Measurements from ENCODE around the gene CSRNP3. TPM values are rescaled to one million over a fixed set of nuclear protein-coding genes. Genes with fewer than 3 reads are reported as not detected.

The CSRNP3 gene
- polyA plus RNA-seq, 1 experiment, result 0.25 TPM

DNA sequence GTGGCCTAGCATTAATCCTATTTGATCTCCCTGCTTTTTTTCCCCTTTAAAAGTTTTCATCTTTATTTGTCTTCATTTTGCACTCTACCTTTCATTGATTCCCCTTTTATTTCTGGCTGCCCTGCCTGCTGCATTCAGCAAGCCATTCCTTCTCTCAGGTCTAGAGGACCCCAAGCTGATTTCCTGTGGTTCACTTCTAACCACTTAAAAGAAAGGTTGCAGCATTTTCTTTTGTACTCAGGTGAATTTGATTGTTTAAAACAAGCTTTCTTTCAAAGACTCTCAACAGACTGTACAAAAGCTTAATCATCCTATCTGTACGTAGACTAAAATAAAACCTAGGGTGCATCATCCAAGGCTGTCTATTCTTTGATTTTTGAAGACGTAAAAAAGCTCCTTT is 160.3 kb downstream of the CSRNP3 start:
- no peak for TF ChIP-seq CTCF (IDR thresholded peaks at IDR 0.05; ENCODE audit: low read depth, low read length)
- H3K27ac ChIP-seq (ENCODE audit: low read depth, low read length), result no peak overlapping the region
- CTCF ChIA-PET, result no interaction called here
- DNase-seq (ENCODE audit: low read depth, low spot score), result no peak
- POLR2A ChIA-PET, result no interaction called here
- H3K4me3 ChIP-seq (ENCODE audit: low read depth, low read length), result no peak overlapping the region
- no peaks in the 10 kb centered on the region for H3K27me3 ChIP-seq (ENCODE audit: control insufficient read depth, insufficient read depth, low read length)
- H3K9me3 ChIP-seq (ENCODE audit: control insufficient read depth, insufficient read depth, low read length), result no peaks in the 10 kb centered on the region

DNA sequence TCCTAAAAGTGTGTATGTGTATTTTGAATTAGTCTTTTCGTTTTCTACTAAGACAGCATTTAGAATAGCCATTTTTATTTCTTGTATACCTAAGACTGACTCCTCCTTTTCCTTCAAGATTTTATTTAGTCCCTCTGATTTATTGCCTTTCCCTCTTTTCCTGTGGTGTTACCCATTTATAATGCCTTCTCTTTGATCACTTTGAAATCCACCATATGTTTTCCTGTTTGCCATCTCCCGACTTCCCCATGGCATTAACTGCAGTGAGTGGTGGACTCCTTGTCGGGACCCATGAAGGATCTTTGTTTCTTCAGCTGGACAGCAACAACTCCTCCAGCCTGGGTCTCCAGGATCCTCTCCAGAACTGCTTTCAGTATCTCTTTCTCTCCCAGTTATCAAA is 160.7 kb downstream of the CSRNP3 start:
- ChIA-PET POLR2A (no interaction called here), CTCF (no interaction called here)
- Histone ChIP-seq H3K27ac (ENCODE audit: low read depth, low read length) (no peak overlapping the region), H3K27me3 (ENCODE audit: control insufficient read depth, insufficient read depth, low read length) (no peaks in the 10 kb centered on the region), H3K9me3 (ENCODE audit: control insufficient read depth, insufficient read depth, low read length) (no peaks in the 10 kb centered on the region), H3K4me3 (ENCODE audit: low read depth, low read length) (no peak overlapping the region)
- no peak for TF ChIP-seq CTCF (IDR thresholded peaks at IDR 0.05; ENCODE audit: low read depth, low read length)
- DNase-seq (ENCODE audit: low read depth, low spot score), result no peak

DNA sequence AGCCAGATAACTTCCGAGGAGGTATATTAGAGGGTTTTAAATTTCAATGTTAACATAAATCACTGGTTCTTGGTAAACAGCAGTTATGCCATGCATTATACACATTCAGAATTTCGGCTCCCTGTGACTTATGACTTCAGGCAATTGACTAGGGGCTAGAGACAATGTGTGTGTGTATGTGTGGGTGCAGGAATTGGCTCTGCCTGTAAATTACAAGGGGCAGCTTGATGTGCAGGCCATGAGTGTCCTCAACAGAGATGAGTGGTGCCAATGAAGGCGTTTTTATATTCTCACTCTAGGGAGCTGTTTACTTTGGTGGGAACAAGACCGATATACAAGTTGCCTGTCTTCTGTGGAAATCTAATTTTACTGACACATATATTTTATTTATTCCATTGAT is 161.6 kb downstream of the CSRNP3 start:
- POLR2A ChIA-PET, result no interaction called here
- no peak for DNase-seq (ENCODE audit: low read depth, low spot score)
- no peak overlapping the region for H3K4me3 ChIP-seq (ENCODE audit: low read depth, low read length)
- CTCF ChIA-PET, result no interaction called here
- H3K9me3 ChIP-seq (ENCODE audit: control insufficient read depth, insufficient read depth, low read length), result no peaks in the 10 kb centered on the region
- no peak for TF ChIP-seq CTCF (IDR thresholded peaks at IDR 0.05; ENCODE audit: low read depth, low read length)
- H3K27me3 ChIP-seq (ENCODE audit: control insufficient read depth, insufficient read depth, low read length), result no peaks in the 10 kb centered on the region
- no peak overlapping the region for H3K27ac ChIP-seq (ENCODE audit: low read depth, low read length)

DNA sequence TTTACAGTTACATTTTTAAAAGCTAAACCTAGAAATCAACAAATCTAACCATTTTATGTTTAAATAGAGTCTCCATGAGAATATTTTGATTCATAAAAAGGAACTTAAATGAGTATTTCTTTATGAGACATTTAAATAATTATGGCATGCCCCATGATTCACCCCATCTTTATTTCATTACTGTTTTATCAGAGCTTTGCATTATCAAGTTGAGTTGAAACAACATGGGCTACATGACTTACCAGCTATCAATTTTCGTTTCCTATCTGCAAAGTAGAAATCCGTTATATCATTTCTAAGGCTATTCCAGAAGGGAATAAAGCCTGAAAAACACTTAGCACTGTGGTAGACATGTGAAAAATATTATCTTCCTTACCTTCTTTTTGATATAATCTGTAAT is 163.1 kb downstream of the CSRNP3 start:
- H3K4me3 ChIP-seq (ENCODE audit: low read depth, low read length), result no peak overlapping the region
- TF ChIP-seq CTCF (IDR thresholded peaks at IDR 0.05; ENCODE audit: low read depth, low read length), result no peak
- no peak for DNase-seq (ENCODE audit: low read depth, low spot score)
- ChIA-PET CTCF (interaction anchor here (1.2 kb wide), 1 partner anchor 242 kb away, joined by 3 read pairs; no protein-coding TSS in a partner anchor), POLR2A (no interaction called here)
- no peak overlapping the region for H3K27ac ChIP-seq (ENCODE audit: low read depth, low read length)
- H3K27me3 ChIP-seq (ENCODE audit: control insufficient read depth, insufficient read depth, low read length), result no peaks in the 10 kb centered on the region
- H3K9me3 ChIP-seq (ENCODE audit: control insufficient read depth, insufficient read depth, low read length), result no peaks in the 10 kb centered on the region

GRCh38 chr2:165633431-165633830 is 163.9 kb downstream of the CSRNP3 start:
- POLR2A ChIA-PET, result no interaction called here
- CTCF ChIA-PET, result interaction anchor here (0.6 kb wide), 1 partner anchor 430 kb away, joined by 7 read pairs; no protein-coding TSS in a partner anchor

More at GRCh38 chr2:165633431-165633830, 163.9 kb downstream of the CSRNP3 start:
- H3K27ac ChIP-seq (ENCODE audit: low read depth, low read length), result no peak overlapping the region
- no peak for DNase-seq (ENCODE audit: low read depth, low spot score)
- TF ChIP-seq CTCF (IDR thresholded peaks at IDR 0.05; ENCODE audit: low read depth, low read length), result no peak
- no peaks in the 10 kb centered on the region for H3K27me3 ChIP-seq (ENCODE audit: control insufficient read depth, insufficient read depth, low read length)
- no peak overlapping the region for H3K4me3 ChIP-seq (ENCODE audit: low read depth, low read length)
- H3K9me3 ChIP-seq (ENCODE audit: control insufficient read depth, insufficient read depth, low read length), result no peaks in the 10 kb centered on the region
